ENCODE data around the gene PYM1.

Gene PYM1

DNA sequence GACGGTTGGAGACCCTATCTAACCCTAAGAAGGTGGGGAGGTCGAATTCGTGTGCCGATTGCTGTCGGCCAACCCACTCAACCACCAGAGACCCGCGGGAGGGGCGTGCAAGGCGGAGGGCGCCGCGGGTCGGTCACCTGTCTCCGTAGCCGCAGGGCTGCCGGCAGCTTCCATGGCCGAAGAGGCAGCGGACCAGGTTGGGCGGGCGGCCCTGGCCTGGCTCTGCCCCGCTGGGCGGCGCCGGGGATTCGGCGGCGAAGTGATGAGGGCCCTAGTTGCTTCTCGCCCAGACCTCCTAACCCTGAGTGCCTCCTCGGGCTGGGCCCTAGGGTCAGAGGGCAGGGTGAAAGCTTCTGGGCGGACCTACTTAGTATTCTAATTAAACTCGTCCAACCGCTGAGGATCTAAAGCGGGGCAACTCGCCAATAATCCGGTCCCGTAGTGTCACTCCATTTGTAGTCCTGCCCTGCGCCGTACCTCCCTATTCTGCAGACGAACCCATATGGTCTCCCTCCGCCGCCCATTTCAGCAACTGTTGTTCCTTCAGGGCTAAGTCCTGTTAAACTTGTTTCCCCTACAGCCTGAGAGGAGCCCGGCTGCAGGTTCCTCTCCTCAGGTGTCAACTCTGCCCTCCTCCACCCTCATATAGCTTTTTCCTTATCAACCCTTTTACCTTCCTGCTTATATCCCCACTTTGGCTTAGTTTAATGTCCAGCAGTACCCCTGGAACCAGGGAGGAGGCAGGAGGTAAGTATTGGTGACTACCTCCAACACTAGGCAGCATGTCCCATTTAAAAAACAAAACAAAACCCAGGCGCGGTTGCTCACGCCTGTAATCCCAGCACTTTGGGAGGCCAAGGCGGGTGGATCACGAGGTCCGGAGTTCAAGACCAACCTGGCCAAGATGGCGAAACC lies at the start of gene PYM1:
TSS of gene PYM1 (minus strand) at position 307 of the 915 bp plus-strand sequence. CDS start at position 174, 133 bp downstream.
- peak within 1 kb of the TSS; percentile 64 to 90 (median 78) for H3K4me3 ChIP-seq
- H3K27ac ChIP-seq, result peak within 1 kb of the TSS; percentile 63 to 99 (median 96)

DNA sequence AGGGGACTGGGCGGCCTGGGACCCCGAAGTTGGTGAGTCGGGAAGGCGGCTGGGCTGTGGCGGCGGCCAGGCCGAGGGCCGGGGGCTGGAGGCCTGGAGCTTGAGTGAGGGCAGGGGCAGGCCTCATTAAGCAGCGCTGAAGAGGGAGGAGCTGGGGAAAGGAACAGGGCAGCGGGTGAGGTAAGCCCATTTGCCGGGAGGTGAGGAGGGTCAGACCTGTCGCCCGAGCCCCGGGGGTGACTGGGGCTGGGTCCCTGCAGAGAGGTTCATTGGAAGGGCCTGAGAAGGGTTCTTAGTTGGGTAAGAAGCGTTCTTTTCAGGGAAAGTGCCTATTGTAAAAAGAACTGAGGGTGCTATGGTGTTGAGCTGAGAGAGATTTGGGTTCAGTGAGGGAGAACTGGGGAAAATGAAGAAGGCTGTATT lies 46.6 kb upstream of the PYM1 start:
- peak overlapping the region; percentile 70 to 100 (median 98) for H3K4me3 ChIP-seq
- H3K27ac ChIP-seq, result peak overlapping the region; percentile 86 to 99 (median 97)

DNA sequence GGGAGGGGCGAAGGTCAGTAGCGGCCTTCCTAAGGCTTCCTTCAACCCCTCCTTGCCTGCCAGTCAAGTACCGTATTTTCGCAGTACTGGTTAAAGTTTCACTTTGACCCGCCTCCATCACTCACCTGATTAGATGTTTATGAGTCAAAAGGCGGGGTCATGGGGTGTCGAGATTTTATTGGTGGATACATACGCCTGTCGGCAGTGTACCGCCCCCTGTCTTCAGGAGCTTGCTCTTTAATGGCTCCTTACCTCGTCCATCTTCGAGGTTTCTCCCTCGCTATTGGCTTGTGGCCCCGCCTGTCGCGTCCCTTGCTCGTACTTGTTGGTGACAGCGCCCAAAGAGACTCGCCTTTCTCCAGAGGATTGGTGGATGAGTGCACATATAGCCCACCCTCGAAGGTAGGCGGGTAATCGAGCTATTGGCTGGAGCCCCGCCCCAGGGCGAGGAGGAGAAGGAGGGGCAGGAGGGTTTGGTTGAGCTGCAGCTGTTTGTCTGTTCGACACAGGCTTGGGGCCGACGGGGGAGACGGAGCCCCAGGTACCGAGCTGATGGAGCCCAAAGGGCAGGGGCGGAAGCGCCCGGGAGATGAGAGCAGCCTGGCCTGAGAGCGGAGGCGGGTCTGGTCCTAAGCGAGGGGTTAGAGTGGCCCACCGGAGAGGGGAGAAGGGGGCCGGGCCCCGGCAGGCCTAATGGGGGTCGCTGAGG lies 46.1 kb upstream of the PYM1 start, which contains the start of gene RAB5B:
TSS of gene RAB5B (plus strand) at position 480 of the 709 bp plus-strand sequence. CDS start 12,883 bp downstream, outside the sequence.
- H3K4me3 ChIP-seq, result peak within 1 kb of the TSS; percentile 70 to 100 (median 98)
- peak within 1 kb of the TSS; percentile 86 to 99 (median 97) for H3K27ac ChIP-seq

DNA sequence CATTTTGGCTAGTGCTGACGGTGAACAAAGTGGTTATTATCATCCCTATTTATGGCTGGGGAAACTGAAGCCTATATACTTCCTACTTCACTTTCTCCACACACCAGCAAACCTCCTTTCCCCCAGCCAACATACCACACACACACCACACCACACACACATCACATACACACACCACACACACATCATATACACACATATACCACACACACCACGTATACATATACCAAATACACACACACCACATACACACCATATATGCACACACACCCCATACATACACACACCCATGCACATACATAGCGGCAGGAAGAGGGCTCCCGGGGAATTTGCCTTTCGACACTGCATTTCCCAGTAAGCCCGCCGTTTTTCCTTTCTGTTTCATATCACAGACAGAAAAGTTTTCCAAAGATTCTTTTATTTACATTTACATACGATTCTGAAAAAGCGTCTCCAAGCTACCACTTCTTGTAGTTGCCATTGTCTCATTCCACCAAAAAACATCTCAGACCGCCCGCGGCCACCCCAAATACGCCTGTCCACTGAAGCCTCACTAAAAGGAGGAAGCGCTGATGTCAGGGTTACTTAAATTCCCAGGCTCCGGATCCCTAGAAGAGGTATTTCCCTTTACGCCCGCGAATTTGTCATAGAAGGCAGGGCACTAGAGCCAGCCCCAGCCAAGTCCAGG lies 45.4 kb upstream of the PYM1 start:
- Histone ChIP-seq H3K4me3 (peak overlapping the region; percentile 34 to 56 (median 52)), H3K27ac (peak overlapping the region in 20 of 21 experiments; percentile 68 to 99 (median 86))

DNA sequence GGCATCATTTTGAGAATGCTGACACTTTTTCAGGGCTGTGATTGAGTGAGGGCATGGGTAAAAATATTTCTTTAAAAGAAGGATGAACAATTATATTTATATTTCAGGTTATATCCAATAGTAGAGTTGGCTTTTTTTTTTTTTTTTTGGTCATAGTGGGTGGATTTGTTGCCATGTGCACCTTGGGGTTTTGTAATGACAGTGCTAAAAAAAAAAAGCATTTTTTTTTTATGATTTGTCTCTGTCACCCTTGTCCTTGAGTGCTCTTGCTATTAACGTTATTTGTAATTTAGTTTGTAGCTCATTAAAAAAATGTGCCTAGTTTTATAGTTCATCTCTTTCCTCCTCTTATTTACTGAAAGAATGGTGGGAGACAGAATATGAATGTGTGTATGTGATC lies 44.8 kb upstream of the PYM1 start:
- Histone ChIP-seq H3K4me3 (peak overlapping the region; percentile 34 to 56 (median 52)), H3K27ac (peak overlapping the region in 19 of 21 experiments; percentile 2 to 99 (median 86))

DNA sequence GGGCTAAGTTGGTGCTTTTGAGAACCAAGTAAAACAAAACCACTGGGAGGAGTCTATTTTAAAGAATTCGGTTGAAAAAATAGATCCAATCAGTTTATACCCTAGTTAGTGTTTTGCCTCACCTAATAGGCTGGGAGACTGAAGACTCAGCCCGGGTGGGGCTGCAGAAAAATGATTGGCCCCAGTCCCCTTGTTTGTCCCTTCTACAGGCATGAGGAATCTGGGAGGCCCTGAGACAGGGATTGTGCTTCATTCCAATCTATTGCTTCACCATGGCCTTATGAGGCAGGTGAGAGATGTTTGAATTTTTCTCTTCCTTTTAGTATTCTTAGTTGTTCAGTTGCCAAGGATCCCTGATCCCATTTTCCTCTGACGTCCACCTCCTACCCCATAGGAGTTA lies 44.3 kb upstream of the PYM1 start:
- H3K4me3 ChIP-seq, result no peak overlapping the region
- peak overlapping the region in 11 of 21 experiments; percentile 2 to 93 (median 86) for H3K27ac ChIP-seq

DNA sequence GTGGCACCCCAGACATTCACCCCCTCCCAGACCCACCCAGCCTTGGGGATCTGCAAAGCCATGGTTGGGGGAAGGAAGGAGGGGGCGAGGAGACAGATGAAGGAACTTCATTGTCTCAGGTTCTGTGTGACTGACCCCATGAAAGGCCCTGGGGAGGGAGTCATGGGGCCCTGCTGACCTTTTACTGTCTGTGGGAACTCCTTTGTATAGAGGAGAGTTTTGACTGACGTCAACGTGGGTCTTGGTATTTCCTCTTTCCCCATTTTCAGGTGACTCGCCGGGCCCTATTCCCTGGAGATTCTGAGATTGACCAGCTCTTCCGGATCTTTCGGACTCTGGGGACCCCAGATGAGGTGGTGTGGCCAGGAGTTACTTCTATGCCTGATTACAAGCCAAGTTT lies 43.1 kb upstream of the PYM1 start:
- Histone ChIP-seq H3K4me3 (no peak overlapping the region), H3K27ac (peak overlapping the region in 6 of 21 experiments; percentile 3 to 91 (median 77))

DNA sequence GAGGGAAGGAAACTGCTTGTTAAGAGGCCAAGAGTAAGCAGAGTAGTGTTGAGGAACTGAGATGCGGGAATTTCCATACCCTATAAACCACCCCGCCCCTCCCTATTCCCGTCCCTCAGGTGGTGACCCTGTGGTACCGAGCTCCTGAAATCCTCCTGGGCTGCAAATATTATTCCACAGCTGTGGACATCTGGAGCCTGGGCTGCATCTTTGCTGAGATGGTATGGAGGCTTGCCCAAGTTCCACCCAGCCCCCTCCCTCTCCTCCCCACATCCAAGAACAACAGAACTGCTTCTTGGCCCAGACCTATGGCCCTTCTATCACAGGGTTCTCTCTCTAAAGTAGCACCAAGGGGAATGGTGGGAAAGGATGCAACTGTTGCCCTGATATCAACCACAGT lies 41.7 kb upstream of the PYM1 start:
- Histone ChIP-seq H3K27ac (no peak overlapping the region), H3K4me3 (no peak overlapping the region)

DNA sequence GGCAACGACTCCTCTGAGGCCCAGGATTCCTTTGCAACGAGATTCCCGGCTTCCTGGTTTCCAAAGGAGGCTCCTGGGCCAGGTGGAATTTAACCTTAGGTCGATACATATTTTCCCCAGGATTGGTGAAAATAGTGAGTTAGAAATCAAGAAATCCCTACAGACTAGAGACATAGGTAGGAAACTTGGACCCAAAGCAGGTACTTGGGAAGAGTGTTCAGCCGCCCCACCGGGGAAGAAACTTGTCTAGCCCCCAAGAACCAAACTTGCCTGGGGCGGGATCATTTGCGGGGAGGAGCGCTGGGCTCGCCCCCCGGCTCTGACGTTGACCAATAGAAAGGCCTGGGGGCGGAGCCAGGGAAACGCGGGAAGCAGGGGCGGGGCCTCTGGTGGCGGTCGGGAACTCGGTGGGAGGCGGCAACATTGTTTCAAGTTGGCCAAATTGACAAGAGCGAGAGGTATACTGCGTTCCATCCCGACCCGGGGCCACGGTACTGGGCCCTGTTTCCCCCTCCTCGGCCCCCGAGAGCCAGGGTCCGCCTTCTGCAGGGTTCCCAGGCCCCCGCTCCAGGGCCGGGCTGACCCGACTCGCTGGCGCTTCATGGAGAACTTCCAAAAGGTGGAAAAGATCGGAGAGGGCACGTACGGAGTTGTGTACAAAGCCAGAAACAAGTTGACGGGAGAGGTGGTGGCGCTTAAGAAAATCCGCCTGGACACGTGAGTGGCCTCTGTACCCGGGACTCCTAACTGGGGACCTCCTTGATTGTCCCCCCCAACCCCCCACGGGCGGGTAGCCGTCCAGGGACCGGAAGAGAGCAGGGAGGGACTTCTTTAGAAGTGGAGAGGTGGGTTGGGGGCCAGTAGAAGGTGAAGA lies 39.0 kb upstream of the PYM1 start, which contains the start of gene CDK2:
TSS of gene CDK2 (plus strand) at position 423 of the 874 bp plus-strand sequence. CDS start at position 602, 179 bp downstream.
- Histone ChIP-seq H3K27ac (peak within 1 kb of the TSS; percentile 64 to 93 (median 81)), H3K4me3 (peak within 1 kb of the TSS; percentile 56 to 91 (median 75))

DNA sequence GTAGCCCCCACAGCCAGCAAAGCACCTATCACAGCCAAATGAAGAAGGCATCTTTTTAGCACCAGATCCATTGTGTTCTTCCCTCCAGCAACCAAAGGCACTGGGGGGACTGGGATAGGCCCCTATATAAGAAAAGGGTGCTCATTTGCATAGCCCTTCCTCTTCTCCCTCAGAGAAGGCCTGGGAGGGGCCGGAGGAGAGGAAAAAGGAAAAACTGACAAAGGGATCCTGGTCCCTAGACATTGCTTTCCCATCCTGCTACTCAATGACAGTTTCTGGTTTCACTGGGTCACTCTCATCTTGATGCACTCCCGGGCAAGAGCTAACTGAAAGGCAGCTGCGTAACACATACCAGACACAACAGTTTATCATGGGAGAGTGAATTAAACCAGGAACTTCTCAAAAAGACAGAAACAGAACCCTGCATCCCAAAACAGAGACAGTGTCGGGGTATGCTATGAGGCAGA lies 38.3 kb upstream of the PYM1 start, which contains the start of gene PMEL:
TSS of gene PMEL (minus strand) at position 102 of the 467 bp plus-strand sequence. CDS start at position 71, 31 bp downstream.
- Histone ChIP-seq H3K4me3 (peak within 1 kb of the TSS; percentile 56 to 91 (median 75)), H3K27ac (peak within 1 kb of the TSS; percentile 64 to 93 (median 81))

DNA sequence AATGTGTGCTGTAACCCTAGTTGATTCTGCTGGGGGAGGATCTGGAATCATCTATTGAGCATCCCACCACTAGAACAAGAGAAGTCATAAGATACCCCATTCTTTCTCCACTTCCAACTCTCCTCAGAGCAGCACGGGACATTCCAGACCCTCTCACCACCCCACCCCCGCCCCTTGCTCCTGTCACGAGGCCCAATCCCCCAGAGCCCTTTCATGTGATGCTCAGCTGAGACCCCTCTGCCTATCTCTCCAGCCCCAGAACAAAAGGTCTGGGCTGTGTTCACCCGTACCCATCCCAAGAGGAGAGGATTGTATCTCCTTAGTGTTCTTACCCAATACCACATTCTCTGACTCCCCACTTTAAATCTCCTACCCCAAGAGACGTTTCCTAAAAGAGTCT lies 37.5 kb upstream of the PYM1 start:
- peak overlapping the region in 3 of 21 experiments; percentile 77 to 90 (median 87) for H3K27ac ChIP-seq
- no peak overlapping the region for H3K4me3 ChIP-seq

DNA sequence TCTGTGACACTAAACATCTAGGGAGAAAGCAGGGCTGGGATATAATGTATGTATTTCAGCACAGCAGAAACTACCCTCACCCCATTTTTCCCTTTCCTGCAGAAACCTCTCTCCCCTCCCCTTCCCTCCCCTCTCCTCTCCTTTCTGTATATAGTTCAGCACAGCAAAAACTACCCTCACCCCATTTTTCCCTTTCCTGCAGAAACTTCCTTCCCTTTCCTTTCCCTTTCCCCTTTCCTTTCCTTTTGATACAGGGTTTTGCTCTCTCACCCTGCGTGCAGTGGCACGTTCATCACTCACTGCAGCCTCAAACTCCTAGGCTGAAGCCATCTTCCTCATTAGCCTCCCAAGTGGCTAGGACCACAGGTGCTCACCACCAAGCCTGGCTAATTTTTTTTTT lies 36.1 kb upstream of the PYM1 start:
- Histone ChIP-seq H3K4me3 (no peak overlapping the region), H3K27ac (no peak overlapping the region)

DNA sequence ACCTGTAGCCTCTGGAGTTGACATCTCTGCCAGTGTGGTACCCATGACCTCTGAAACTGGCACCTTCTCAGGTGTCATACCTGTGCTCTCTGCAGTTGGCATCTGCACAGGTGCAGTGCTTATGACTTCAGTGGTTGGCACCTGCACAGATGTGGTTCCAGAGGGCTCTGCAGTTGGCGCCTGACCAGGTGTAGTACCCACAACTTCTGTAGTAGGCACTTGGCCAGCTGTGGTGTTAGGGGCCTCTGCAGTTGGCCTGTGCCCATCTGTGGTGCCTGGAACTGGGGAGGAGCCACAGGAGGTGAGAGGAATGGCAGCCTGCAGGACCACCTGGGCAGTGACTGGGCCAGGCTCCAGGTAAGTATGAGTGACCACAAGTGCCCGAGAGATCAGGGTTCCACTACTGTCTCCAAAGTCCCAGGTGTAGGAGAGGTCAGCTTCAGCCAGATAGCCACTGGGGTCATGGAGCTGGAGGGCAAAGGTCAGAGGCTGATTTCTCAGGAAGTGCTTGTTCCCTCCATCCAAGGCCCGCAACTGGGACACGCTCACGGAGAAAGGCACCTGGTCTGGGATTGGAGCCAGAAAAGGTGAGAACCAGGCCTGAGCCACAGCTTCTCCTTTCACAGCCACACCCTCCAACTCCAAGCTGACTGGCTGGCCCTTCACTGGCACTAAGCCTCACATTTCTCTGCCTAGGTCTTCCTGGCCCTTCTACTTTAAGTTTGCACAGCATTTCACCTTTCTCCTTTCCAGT lies 29.6 kb upstream of the PYM1 start:
- H3K27ac ChIP-seq, result peak overlapping the region in 9 of 21 experiments; percentile 22 to 70 (median 49)

DNA sequence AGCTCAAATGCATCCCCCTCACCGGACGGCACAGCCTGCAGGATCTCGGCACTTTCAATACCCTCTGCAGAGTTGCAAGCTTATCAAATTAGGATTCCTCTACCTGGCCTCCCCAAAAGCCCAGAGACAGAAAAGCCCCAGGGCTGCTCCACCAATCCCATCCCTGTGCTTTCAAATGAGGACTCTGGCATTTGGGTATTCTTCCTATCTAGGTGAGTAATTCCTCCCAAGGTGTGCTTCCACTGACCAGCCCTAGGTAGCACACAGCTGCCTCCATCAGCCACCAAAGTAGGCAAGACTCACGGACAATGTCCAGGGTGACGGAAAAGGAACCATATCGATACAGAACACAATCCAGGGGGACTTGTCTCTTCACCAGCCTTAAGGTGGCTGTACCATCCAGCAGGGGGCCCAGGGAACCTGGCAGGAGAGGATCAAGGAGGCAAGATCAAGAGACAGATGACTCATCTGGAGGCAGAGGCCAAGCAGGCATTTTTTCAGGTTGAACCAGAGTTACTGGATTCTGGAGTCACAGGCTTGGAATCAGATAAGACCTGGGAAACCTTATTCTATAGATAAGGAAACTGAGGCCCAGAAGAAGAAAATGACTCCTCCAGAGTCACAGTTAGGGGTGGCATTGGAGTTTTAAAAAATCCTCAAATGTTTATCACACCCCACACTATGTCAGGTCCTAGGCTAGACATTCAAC lies 28.3 kb upstream of the PYM1 start:
- no peak overlapping the region for H3K4me3 ChIP-seq

More for the DNA sequence above, 29.6 kb upstream of the PYM1 start:
- no peak overlapping the region for H3K4me3 ChIP-seq

DNA sequence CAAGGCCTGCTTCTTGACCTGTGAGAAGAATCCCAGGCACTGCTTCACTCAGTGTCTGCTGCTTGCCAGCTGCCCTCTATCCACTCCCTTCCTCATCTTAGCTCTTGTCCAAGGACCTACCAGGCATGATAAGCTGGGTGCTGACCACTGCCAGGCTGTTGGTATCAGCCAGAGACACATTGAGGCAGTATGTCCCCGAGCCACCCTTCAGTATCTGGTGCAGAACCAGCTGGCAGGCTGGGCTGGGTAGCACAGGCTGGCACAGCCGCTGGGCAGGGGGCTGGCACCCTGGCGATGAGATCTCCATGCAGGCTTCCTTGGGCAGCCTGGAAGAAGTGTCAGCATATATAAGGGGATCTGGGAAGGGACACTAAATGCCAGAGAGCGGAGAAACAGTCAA lies 27.6 kb upstream of the PYM1 start:
- H3K4me3 ChIP-seq, result no peak overlapping the region
- H3K27ac ChIP-seq, result peak overlapping the region in 9 of 21 experiments; percentile 13 to 70 (median 49)

More for the DNA sequence above, 28.3 kb upstream of the PYM1 start:
- H3K27ac ChIP-seq, result peak overlapping the region in 11 of 21 experiments; percentile 13 to 70 (median 54)

DNA sequence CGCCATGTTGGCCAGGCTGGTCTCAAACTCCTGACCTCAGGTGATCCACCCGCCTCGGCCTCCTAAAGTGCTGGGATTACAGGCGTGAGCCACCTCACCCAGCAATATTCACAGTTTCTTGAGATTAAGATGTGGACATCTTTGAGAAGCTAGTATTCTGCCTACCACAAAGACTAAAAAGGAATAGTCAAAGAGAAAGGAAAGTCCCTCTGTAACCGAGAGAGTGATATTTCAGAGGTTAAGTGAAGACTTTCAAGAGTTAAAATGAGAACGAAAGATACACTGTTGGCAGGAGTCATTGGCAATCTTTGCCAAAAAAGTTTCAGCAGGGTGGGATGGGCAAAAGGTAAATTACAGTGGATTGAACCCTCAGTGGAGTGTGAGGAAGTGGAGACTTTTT lies 18.9 kb upstream of the PYM1 start:
- Histone ChIP-seq H3K27ac (no peak overlapping the region), H3K4me3 (no peak overlapping the region)
